KBM-7 (cell line): ENCODE measurements around the gene DHCR24.
A peak's percentile ranks its signal among the peaks of the same experiment; 100 is the strongest.

Experiments
- DNase-seq: peaks from one replicate; pipeline ENCODE4 v3.0.0-alpha.2; 2015
- in situ Hi-C: fragments of 300-500 bp; cut with MboI; formaldehyde crosslinking; loops from 2 replicates; pipeline ENCODE4 v1.14.3; 2020; ENCODE audit warnings: low sequenced_read_pairs, low pct_unique_long_range_greater_than_20kb, mixed read lengths

DHCR24 gene

GRCh38 chr1:54869173-54869851 lies 17.7 kb downstream of the DHCR24 start:
- in situ Hi-C loops, result no loop called here
- DNase-seq, result no peak

- in situ Hi-C loops, result no loop called here
Observed at GRCh38 chr1:54867717-54868057, 19.3 kb downstream of the DHCR24 start.

GRCh38 chr1:54866801-54867716 lies 19.9 kb downstream of the DHCR24 start:
- DNase-seq, result no peak
- in situ Hi-C loops, result no loop called here

More at GRCh38 chr1:54867717-54868057, 19.3 kb downstream of the DHCR24 start:
- DNase-seq, result no peak

GRCh38 chr1:54865238-54866073 lies 21.5 kb downstream of the DHCR24 start:
- in situ Hi-C loops, result no loop called here
- DNase-seq, result no peak

- no peak for DNase-seq
- in situ Hi-C loops, result no loop called here
Observed at GRCh38 chr1:54864460-54865208, 22.4 kb downstream of the DHCR24 start.

- no peak for DNase-seq
- in situ Hi-C loops, result no loop called here
Observed at GRCh38 chr1:54863267-54863665, 23.7 kb downstream of the DHCR24 start.

GRCh38 chr1:54861070-54861761 lies 25.8 kb downstream of the DHCR24 start:
- no peak for DNase-seq
- in situ Hi-C loops, result no loop called here

- in situ Hi-C loops, result no loop called here
- DNase-seq, result peak; percentile 69
Observed at GRCh38 chr1:54859700-54860391, 27.1 kb downstream of the DHCR24 start.

- DNase-seq, result no peak
- in situ Hi-C loops, result no loop called here
Observed at GRCh38 chr1:54857746-54858561, 29.0 kb downstream of the DHCR24 start.

GRCh38 chr1:54857141-54857540 lies 29.9 kb downstream of the DHCR24 start:
- in situ Hi-C loops, result no loop called here
- no peak for DNase-seq

GRCh38 chr1:54854381-54855020 lies 32.5 kb downstream of the DHCR24 start:
- in situ Hi-C loops, result no loop called here
- DNase-seq, result no peak

- in situ Hi-C loops, result no loop called here
- no peak for DNase-seq
Observed at GRCh38 chr1:54853793-54854370, 33.1 kb downstream of the DHCR24 start.

- in situ Hi-C loops, result no loop called here
- no peak for DNase-seq
Observed at GRCh38 chr1:54853096-54853792, 33.8 kb downstream of the DHCR24 start.

- no peak for DNase-seq
- in situ Hi-C loops, result no loop called here
Observed at GRCh38 chr1:54851936-54852524, 35.0 kb downstream of the DHCR24 start.

- in situ Hi-C loops, result no loop called here
- DNase-seq, result no peak
Observed at GRCh38 chr1:54851406-54851805, 35.6 kb downstream of the DHCR24 start.
